Natural killer cell (primary cell): Measurements from ENCODE around the gene TRIM71. TPM values are rescaled to one million over a fixed set of nuclear protein-coding genes. Genes with fewer than 3 reads are reported as not detected.

Source experiments
- ATAC-seq, 3 donors: fragments of 150-1000 bp in 2 of 3; fragments of 200-7000 bp in 1 of 3; cut with Tn5 transposase; 1 replicate in 1 of 3; 2 replicates in 2 of 3; pipeline ENCODE4 v1.10.0; 2021; ENCODE audit warnings: mild to moderate bottlenecking in 2 of 3, moderate library complexity in 2 of 3
- DNase-seq, 2 donors: peaks; one replicate each; pipeline versions ENCODE4 v3.0.0 to v3.0.0-alpha.2; 2013 to 2021; ENCODE audit warnings: mixed read lengths in 1 of 2
- H3K27ac ChIP-seq: one replicate; pipeline ENCODE4 v1.5.1; 2013; ENCODE audit warnings: mild to moderate bottlenecking, low read length
- H3K27me3 ChIP-seq: one replicate; pipeline ENCODE4 v1.6.1; 2013; ENCODE audit warnings: low read length; ENCODE audit not compliant: control insufficient read depth, insufficient read depth
- H3K36me3 ChIP-seq: one replicate; pipeline ENCODE4 v1.6.1; 2013; ENCODE audit warnings: low read length; ENCODE audit not compliant: control insufficient read depth, insufficient read depth
- H3K4me1 ChIP-seq: one replicate; pipeline ENCODE4 v1.6.1; 2013; ENCODE audit warnings: low read length; ENCODE audit not compliant: control insufficient read depth, insufficient read depth
- H3K4me3 ChIP-seq: one replicate; pipeline ENCODE4 v1.5.1; 2013; ENCODE audit warnings: low read length
- H3K9me3 ChIP-seq: one replicate; pipeline ENCODE4 v1.6.1; 2013; ENCODE audit warnings: low read length; ENCODE audit not compliant: control insufficient read depth, insufficient read depth
- H3K27ac Mint-ChIP-seq, 2 donors: one replicate each; pipeline ENCODE4 v1.8.0; 2022; ENCODE audit warnings: mild to moderate bottlenecking in 2 of 2, mixed read lengths in 2 of 2, moderate library complexity in 1 of 2
- H3K27me3 Mint-ChIP-seq, 2 donors: one replicate each; pipeline ENCODE4 v1.8.0; 2022; ENCODE audit warnings: low read depth in 2 of 2, mixed read lengths in 2 of 2
- H3K36me3 Mint-ChIP-seq: one replicate; pipeline ENCODE4 v1.8.0; 2022; ENCODE audit warnings: mixed read lengths
- H3K4me1 Mint-ChIP-seq, 2 donors: one replicate each; pipeline ENCODE4 v1.8.0; 2022; ENCODE audit warnings: mixed read lengths in 2 of 2
- H3K4me3 Mint-ChIP-seq: one replicate; pipeline ENCODE4 v1.8.0; 2022; ENCODE audit warnings: mild to moderate bottlenecking, moderate library complexity, mixed read lengths
- H3K9me3 Mint-ChIP-seq, 2 donors: one replicate each; pipeline ENCODE4 v1.8.0; 2022; ENCODE audit warnings: mixed read lengths in 2 of 2
- WGBS: methylation state at CpG from one replicate; pipeline ENCODE4 v1.1.7; 2013; ENCODE audit warnings: missing lambda C conversion rate; ENCODE audit not compliant: insufficient coverage; 5-methylcytosine and 5-hydroxymethylcytosine counted together
- intact Hi-C: fragments of 100-400 bp; cut with micrococcal nuclease; formaldehyde crosslinking; loops from one replicate; pipeline ENCODE4 v1.14.2; 2022
- total RNA-seq, 4 donors: library from RNA; stranded (reverse); fragments of 120-200 nt in 1 of 4; gene quantifications; one replicate each; pipeline versions ENCODE4 v1.2.3 to v1.2.4, GENCODE V29; 2013 to 2022
- TF ChIP-seq, protein P1 (sequence below): fragments of 200-600 bp; IDR thresholded peaks from one replicate; pipeline ENCODE4 v1.8.0; 2022; ENCODE audit warnings: antibody characterized with exemption

TRIM71 gene
- total RNA-seq, 3 donors from 2014 or later (not counting 1 experiment from before 2014, with no cell fraction given), result 0.05 TPM; not detected in 2

DNA sequence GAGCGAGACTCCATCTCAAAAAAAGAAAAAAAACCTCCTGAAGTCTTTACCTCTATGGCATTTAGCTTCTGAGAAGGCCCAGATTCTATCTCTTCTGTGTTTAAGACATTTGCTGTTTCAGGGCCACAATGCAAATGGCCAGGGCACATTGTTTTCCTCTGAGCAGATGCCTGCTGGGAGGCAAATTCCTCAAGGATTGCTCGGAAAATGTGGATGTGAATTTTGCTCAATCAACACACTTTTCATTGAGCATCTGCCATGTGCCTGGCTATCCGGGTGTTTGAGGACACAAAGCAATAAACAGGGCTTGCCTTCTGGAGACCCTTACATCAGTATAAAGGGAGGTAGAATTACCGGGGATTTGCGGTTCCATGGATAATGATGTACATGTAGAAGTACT lies 20.0 kb downstream of the TRIM71 start:
- intact Hi-C loops, result no loop called here
- Histone ChIP-seq H3K4me3 (no peak overlapping the region), H3K27me3 (peaks cover 2% of the 10 kb centered on the region), H3K9me3 (no peaks in the 10 kb centered on the region), H3K4me1 (peaks cover 6% of the 10 kb centered on the region), H3K36me3 (no peaks in the 10 kb centered on the region), H3K27ac (no peak overlapping the region)
- WGBS, result 93% methylated on average over 4 of the region's 5 CpGs
- Mint-ChIP-seq H3K27ac (no peak overlapping the region), H3K4me3 (no peak overlapping the region), H3K36me3 (no peaks in the 10 kb centered on the region), H3K4me1 (no peaks in the 10 kb centered on the region), H3K27me3 (peaks cover 3 to 11% of the 10 kb centered on the region in 2 donors), H3K9me3 (no peaks in the 10 kb centered on the region)
- ATAC-seq, result no peak
- DNase-seq, result no peak
- TF ChIP-seq, protein P1, sequence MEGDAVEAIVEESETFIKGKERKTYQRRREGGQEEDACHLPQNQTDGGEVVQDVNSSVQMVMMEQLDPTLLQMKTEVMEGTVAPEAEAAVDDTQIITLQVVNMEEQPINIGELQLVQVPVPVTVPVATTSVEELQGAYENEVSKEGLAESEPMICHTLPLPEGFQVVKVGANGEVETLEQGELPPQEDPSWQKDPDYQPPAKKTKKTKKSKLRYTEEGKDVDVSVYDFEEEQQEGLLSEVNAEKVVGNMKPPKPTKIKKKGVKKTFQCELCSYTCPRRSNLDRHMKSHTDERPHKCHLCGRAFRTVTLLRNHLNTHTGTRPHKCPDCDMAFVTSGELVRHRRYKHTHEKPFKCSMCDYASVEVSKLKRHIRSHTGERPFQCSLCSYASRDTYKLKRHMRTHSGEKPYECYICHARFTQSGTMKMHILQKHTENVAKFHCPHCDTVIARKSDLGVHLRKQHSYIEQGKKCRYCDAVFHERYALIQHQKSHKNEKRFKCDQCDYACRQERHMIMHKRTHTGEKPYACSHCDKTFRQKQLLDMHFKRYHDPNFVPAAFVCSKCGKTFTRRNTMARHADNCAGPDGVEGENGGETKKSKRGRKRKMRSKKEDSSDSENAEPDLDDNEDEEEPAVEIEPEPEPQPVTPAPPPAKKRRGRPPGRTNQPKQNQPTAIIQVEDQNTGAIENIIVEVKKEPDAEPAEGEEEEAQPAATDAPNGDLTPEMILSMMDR, result no peak

DNA sequence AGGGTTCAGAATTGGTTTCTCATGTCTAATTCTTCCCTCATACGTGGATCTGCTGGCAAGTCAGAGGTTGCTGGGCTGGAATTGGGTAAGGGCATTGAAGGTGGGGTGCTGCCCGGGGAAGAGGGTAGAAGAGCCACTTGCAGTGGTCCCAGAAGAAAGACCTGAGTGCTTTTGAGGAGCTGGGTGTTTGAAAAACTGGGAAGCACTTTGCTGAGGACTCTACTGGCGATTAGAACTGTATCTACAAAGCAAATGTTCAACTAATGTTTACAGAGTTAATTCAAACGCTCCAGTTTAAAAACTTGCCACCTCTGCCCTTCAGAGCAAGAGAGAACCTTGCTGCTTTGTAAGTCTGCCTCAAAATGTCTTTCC lies 21.9 kb downstream of the TRIM71 start:
- peaks cover 11% of the 10 kb centered on the region for H3K4me1 ChIP-seq
- Mint-ChIP-seq H3K36me3 (no peaks in the 10 kb centered on the region), H3K4me1 (no peaks in the 10 kb centered on the region), H3K9me3 (no peaks in the 10 kb centered on the region), H3K27ac (no peak overlapping the region), H3K4me3 (no peak overlapping the region), H3K27me3 (peaks cover 3 to 11% of the 10 kb centered on the region in 2 donors)
- no peak overlapping the region for H3K27ac ChIP-seq
- intact Hi-C loops, result no loop called here
- no peaks in the 10 kb centered on the region for H3K9me3 ChIP-seq
- no peaks in the 10 kb centered on the region for H3K27me3 ChIP-seq
- ATAC-seq (no peak), DNase-seq (no peak)
- H3K4me3 ChIP-seq, result no peak overlapping the region
- TF ChIP-seq, protein P1, result no peak
- no peaks in the 10 kb centered on the region for H3K36me3 ChIP-seq
- WGBS, result 85% methylated on average over 4 of the region's 4 CpGs

DNA sequence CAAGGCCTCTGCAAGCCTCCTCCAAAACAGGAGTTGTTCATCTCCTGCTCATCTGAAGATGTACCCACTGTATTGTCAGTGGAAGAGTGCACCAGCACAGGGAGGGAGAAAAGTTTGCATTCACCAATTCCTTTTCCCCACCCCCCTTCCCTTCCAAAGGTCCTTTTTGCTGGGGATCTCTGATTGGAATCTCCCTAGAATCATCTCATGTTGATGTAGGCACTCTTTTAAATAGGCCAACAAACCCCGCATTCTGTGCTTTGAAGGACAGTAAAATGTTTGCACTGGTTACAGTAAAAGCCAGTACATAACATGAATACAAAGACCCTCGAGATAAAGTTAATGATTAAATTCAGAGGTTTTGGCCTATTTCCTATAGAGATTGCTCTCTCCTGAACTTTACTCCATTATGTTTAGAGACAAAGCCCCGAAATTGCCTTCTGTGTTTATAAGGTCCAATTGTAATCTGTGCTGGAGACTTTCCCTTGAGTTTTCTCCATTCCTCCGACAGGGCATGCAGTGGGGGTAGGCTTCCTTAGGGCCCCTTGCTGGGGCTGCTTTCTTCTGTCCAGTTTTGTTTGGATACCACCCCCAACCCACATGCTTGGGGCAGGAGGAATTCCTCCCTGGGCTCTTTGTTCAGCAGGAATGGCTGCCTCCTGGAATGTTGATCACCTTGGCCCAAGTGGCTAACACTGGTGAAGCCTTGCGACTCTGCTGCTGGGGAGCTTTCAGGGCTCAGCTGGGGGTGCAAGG lies 22.5 kb downstream of the TRIM71 start:
- Mint-ChIP-seq H3K36me3 (no peaks in the 10 kb centered on the region), H3K4me1 (no peaks in the 10 kb centered on the region), H3K27ac (no peak overlapping the region), H3K27me3 (peaks cover 3 to 11% of the 10 kb centered on the region in 2 donors), H3K4me3 (no peak overlapping the region), H3K9me3 (no peaks in the 10 kb centered on the region)
- ATAC-seq (no peak), DNase-seq (no peak)
- Histone ChIP-seq H3K4me3 (no peak overlapping the region), H3K9me3 (no peaks in the 10 kb centered on the region), H3K36me3 (no peaks in the 10 kb centered on the region), H3K27ac (no peak overlapping the region), H3K27me3 (no peaks in the 10 kb centered on the region), H3K4me1 (peaks cover 11% of the 10 kb centered on the region)
- WGBS, result 67% methylated on average over 5 of the region's 5 CpGs
- TF ChIP-seq, protein P1, result no peak
- intact Hi-C loops, result no loop called here

DNA sequence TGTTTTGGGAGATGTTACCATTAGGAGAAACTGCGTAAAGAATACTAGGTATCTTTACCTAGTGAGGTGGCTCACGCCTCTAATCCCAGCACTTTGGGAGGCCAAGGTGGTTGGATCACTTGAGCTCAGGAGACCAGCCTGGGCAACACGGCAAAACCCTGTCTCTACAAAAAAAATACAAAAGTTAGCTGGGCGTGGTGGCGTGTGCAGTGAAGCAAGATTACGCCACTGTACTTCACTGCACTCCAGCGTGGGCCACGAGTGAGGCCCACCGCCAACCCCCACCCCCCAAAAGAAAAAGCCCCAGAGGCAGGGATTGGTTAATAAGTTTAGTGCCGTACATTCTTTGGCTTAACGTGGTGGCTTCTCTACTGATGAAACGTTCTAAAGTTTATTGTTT lies 23.5 kb downstream of the TRIM71 start:
- DNase-seq (no peak), ATAC-seq (no peak)
- Mint-ChIP-seq H3K4me1 (no peaks in the 10 kb centered on the region), H3K36me3 (no peaks in the 10 kb centered on the region), H3K27ac (no peak overlapping the region), H3K9me3 (no peaks in the 10 kb centered on the region), H3K27me3 (peaks cover under 1 to 7% of the 10 kb centered on the region in 2 donors), H3K4me3 (no peak overlapping the region)
- Histone ChIP-seq H3K27me3 (no peaks in the 10 kb centered on the region), H3K9me3 (no peaks in the 10 kb centered on the region), H3K27ac (no peak overlapping the region), H3K36me3 (no peaks in the 10 kb centered on the region), H3K4me3 (no peak overlapping the region), H3K4me1 (peaks cover 11% of the 10 kb centered on the region)
- WGBS, result 68% methylated on average over 9 of the region's 12 CpGs
- TF ChIP-seq, protein P1, result no peak
- intact Hi-C loops, result no loop called here
